ENCODE measurements around the gene SOCS6.

GRCh38 chr18:70366670-70367069, 77.8 kb downstream of the SOCS6 start:
- TF ChIP-seq CTCF (IDR thresholded peaks at IDR 0.05) (no peak), POLR2A (IDR thresholded peaks at IDR 0.05) (no peak)
